H9 (cell line): Measurements from ENCODE around the gene MZF1. TPM values are rescaled to one million over a fixed set of nuclear protein-coding genes. Genes with fewer than 3 reads are reported as not detected.

Source experiments
- DNase-seq: peaks from one replicate; pipeline ENCODE4 v3.0.0-alpha.2; 2017
- H2AFZ ChIP-seq: one replicate; pipeline ENCODE4 v1.6.1; 2013; ENCODE audit warnings: mild to moderate bottlenecking, low read length, control low read depth, moderate library complexity
- H2AK5ac ChIP-seq: 2 replicates; pipeline ENCODE4 v1.6.1; 2013; ENCODE audit warnings: low read length, control low read depth, mixed read lengths; ENCODE audit not compliant: insufficient read length
- H2BK120ac ChIP-seq: one replicate; pipeline ENCODE4 v1.6.1; 2013; ENCODE audit warnings: low read depth, mild to moderate bottlenecking, low read length, control low read depth, inconsistent platforms; ENCODE audit not compliant: poor library complexity, severe bottlenecking
- H2BK12ac ChIP-seq: 2 replicates; pipeline ENCODE4 v1.6.1; 2013; ENCODE audit warnings: low read length, control low read depth, mixed read lengths, low read depth; ENCODE audit not compliant: insufficient read length
- H2BK15ac ChIP-seq: 2 replicates; pipeline ENCODE4 v1.6.1; 2013; ENCODE audit warnings: low read depth, low read length, control low read depth
- H2BK20ac ChIP-seq: one replicate; pipeline ENCODE4 v1.6.1; 2013; ENCODE audit warnings: low read depth, mild to moderate bottlenecking, low read length, control low read depth, inconsistent platforms; ENCODE audit not compliant: poor library complexity, severe bottlenecking
- H2BK5ac ChIP-seq: 2 replicates; pipeline ENCODE4 v1.6.1; 2013; ENCODE audit warnings: low read length, control low read depth, mixed read lengths; ENCODE audit not compliant: insufficient read length
- H3K14ac ChIP-seq: 2 replicates; pipeline ENCODE4 v1.6.1; 2013; ENCODE audit warnings: low read length, control low read depth; ENCODE audit not compliant: insufficient read depth
- H3K18ac ChIP-seq: 2 replicates; pipeline ENCODE4 v1.6.1; 2013; ENCODE audit warnings: low read depth, mild to moderate bottlenecking, mixed read lengths, low read length, control low read depth; ENCODE audit not compliant: insufficient read length
- H3K23ac ChIP-seq: 2 replicates; pipeline ENCODE4 v1.6.1; 2013; ENCODE audit warnings: low read length, control low read depth, mixed read lengths, low read depth; ENCODE audit not compliant: insufficient read length
- H3K23me2 ChIP-seq: 2 replicates; pipeline ENCODE4 v1.6.1; 2013; ENCODE audit warnings: low read depth, mild to moderate bottlenecking, mixed read lengths, low read length, control low read depth; ENCODE audit not compliant: insufficient read length, poor library complexity, severe bottlenecking
- H3K27ac ChIP-seq: 2 replicates; pipeline ENCODE4 v1.5.1; 2013; ENCODE audit warnings: low read length, control low read depth, mixed read lengths, low read depth; ENCODE audit not compliant: insufficient read length
- H3K27me3 ChIP-seq: 2 replicates; pipeline ENCODE4 v1.6.1; 2013; ENCODE audit warnings: low read length, control low read depth, inconsistent platforms; ENCODE audit not compliant: insufficient read depth
- H3K4ac ChIP-seq: 2 replicates; pipeline ENCODE4 v1.6.1; 2013; ENCODE audit warnings: low read depth, mild to moderate bottlenecking, control low read depth, inconsistent platforms, low read length, moderate library complexity
- H3K4me1 ChIP-seq: 2 replicates; pipeline ENCODE4 v1.6.1; 2013; ENCODE audit warnings: low read length, control low read depth, inconsistent platforms; ENCODE audit not compliant: insufficient read depth
- H3K4me2 ChIP-seq: 2 replicates; pipeline ENCODE4 v1.6.1; 2013; ENCODE audit warnings: low read length, control low read depth, mixed read lengths; ENCODE audit not compliant: insufficient read length, insufficient read depth
- H3K56ac ChIP-seq: 2 replicates; pipeline ENCODE4 v1.6.1; 2013; ENCODE audit warnings: low read depth, mild to moderate bottlenecking, mixed read lengths, low read length, control low read depth; ENCODE audit not compliant: insufficient read length
- H3K79me1 ChIP-seq: 2 replicates; pipeline ENCODE4 v1.6.1; 2013; ENCODE audit warnings: low read depth, mild to moderate bottlenecking, moderate library complexity, low read length, control low read depth, inconsistent platforms; ENCODE audit not compliant: insufficient read depth, poor library complexity, severe bottlenecking
- H3K79me2 ChIP-seq: 2 replicates; pipeline ENCODE4 v1.6.1; 2013; ENCODE audit warnings: low read length, control low read depth, inconsistent platforms; ENCODE audit not compliant: insufficient read depth
- H3K9ac ChIP-seq: 2 replicates; pipeline ENCODE4 v1.6.1; 2013; ENCODE audit warnings: low read length, control low read depth, mixed read lengths; ENCODE audit not compliant: insufficient read length; ENCODE audit errors: extremely low read depth
- H3K9me3 ChIP-seq: one replicate; pipeline ENCODE4 v1.6.1; 2013; ENCODE audit warnings: low read depth, low read length, inconsistent platforms; ENCODE audit not compliant: control insufficient read depth
- H3T11ph ChIP-seq: one replicate; pipeline ENCODE4 v1.6.1; 2013; ENCODE audit warnings: mild to moderate bottlenecking, low read length, control low read depth, inconsistent platforms
- H4K20me1 ChIP-seq: one replicate; pipeline ENCODE4 v1.6.1; 2013; ENCODE audit not compliant: control insufficient read depth, insufficient read length, insufficient read depth
- H4K5ac ChIP-seq: 2 replicates; pipeline ENCODE4 v1.6.1; 2013; ENCODE audit warnings: low read depth, mild to moderate bottlenecking, mixed read lengths, low read length, control low read depth; ENCODE audit not compliant: insufficient read length
- H4K8ac ChIP-seq: replicated peaks from 2 replicates; pipeline ENCODE4 v1.6.1; 2013; ENCODE audit warnings: low read length, control low read depth, mixed read lengths, low read depth; ENCODE audit not compliant: insufficient read length
- H4K91ac ChIP-seq: 2 replicates; pipeline ENCODE4 v1.6.1; 2013; ENCODE audit warnings: low read depth, mild to moderate bottlenecking, moderate library complexity, mixed read lengths, low read length, control low read depth; ENCODE audit not compliant: insufficient read length
- H3K27ac Mint-ChIP-seq, 3 experiments: 2 replicates in 2 of 3; 3 replicates in 1 of 3; pipeline ENCODE4 v1.8.0; 2020 to 2021; ENCODE audit warnings: mixed read lengths in 3 of 3, mild to moderate bottlenecking in 1 of 3, moderate library complexity in 1 of 3
- H3K27me3 Mint-ChIP-seq: 2 replicates; pipeline ENCODE4 v1.8.0; 2021; ENCODE audit warnings: low read depth, mild to moderate bottlenecking, moderate library complexity, mixed read lengths
- H3K36me3 Mint-ChIP-seq, 3 experiments: 2 replicates in 2 of 3; 3 replicates in 1 of 3; pipeline ENCODE4 v1.8.0; 2020 to 2021; ENCODE audit warnings: low read depth in 3 of 3, mixed read lengths in 3 of 3; ENCODE audit not compliant: insufficient read depth in 1 of 3
- H3K4me1 Mint-ChIP-seq, 2 experiments: 2 replicates each; pipeline ENCODE4 v1.8.0; 2020; ENCODE audit warnings: mixed read lengths in 2 of 2
- H3K4me3 Mint-ChIP-seq, 2 experiments: 2 replicates in 1 of 2; 3 replicates in 1 of 2; pipeline ENCODE4 v1.8.0; 2020 to 2021; ENCODE audit warnings: mild to moderate bottlenecking in 2 of 2, mixed read lengths in 2 of 2, moderate library complexity in 1 of 2
- H3K9me3 Mint-ChIP-seq, 2 experiments: 2 replicates in 1 of 2; 3 replicates in 1 of 2; pipeline ENCODE4 v1.8.0; 2020; ENCODE audit warnings: mild to moderate bottlenecking in 2 of 2, mixed read lengths in 2 of 2, moderate library complexity in 1 of 2
- WGBS: extraction: QIAGEN DNeasy Blood & Tissue Kit; methylation state at CpG from one replicate; pipeline ENCODE4 v1.1.7; 2013; ENCODE audit warnings: missing lambda C conversion rate, low lambda C conversion rate, mixed read lengths; ENCODE audit not compliant: insufficient read length; ENCODE audit errors: extremely low coverage; 5-methylcytosine and 5-hydroxymethylcytosine counted together
- total RNA-seq: library from RNA; stranded (reverse); gene quantifications from 2 replicates; pipeline ENCODE4 v1.2.1, GENCODE V29; 2021
- TF ChIP-seq, protein P1 (sequence below): fragments of 200-600 bp; sonication (generic); conservative IDR thresholded peaks from 3 replicates; pipeline ENCODE4 v1.8.0; 2021; ENCODE audit warnings: antibody characterized with exemption, mild to moderate bottlenecking

MZF1 gene
- total RNA-seq, 1 experiment from 2014 or later, result 23.6 TPM

- Mint-ChIP-seq H3K27ac (no peak overlapping the region), H3K36me3 (peaks cover 6 to 25% (median 11%) of the 10 kb centered on the region in 3 experiments; a peak in 6 of 7 replicates), H3K9me3 (no peaks in the 10 kb centered on the region; a peak in 1 of 5 replicates), H3K4me3 (no peak overlapping the region), H3K4me1 (peaks cover 2 to 14% of the 10 kb centered on the region in 2 experiments; a peak in 3 of 4 replicates), H3K27me3 (no peaks in the 10 kb centered on the region; the same call in 1 of the 2 replicates)
- no peak overlapping the region for H3K9ac ChIP-seq
- no peak overlapping the region for H2BK20ac ChIP-seq
- no peak overlapping the region for H2BK12ac ChIP-seq
- H3K23ac ChIP-seq, result no peak overlapping the region
- no peak overlapping the region for H4K5ac ChIP-seq
- no peak overlapping the region for H2BK120ac ChIP-seq
- H3K18ac ChIP-seq, result no peak overlapping the region
- no peak overlapping the region for H3T11ph ChIP-seq
- no peak overlapping the region; the same call in 1 of the 2 replicates for H3K14ac ChIP-seq
- no peak overlapping the region for H2AK5ac ChIP-seq
- peaks cover 5% of the 10 kb centered on the region; the same call in 1 of the 2 replicates for H3K79me2 ChIP-seq
- no peak overlapping the region for H2BK15ac ChIP-seq
- no peak overlapping the region for H2AFZ ChIP-seq
- no peak overlapping the region for H3K4ac ChIP-seq
- no peak overlapping the region for H3K27ac ChIP-seq
- TF ChIP-seq, protein P1, sequence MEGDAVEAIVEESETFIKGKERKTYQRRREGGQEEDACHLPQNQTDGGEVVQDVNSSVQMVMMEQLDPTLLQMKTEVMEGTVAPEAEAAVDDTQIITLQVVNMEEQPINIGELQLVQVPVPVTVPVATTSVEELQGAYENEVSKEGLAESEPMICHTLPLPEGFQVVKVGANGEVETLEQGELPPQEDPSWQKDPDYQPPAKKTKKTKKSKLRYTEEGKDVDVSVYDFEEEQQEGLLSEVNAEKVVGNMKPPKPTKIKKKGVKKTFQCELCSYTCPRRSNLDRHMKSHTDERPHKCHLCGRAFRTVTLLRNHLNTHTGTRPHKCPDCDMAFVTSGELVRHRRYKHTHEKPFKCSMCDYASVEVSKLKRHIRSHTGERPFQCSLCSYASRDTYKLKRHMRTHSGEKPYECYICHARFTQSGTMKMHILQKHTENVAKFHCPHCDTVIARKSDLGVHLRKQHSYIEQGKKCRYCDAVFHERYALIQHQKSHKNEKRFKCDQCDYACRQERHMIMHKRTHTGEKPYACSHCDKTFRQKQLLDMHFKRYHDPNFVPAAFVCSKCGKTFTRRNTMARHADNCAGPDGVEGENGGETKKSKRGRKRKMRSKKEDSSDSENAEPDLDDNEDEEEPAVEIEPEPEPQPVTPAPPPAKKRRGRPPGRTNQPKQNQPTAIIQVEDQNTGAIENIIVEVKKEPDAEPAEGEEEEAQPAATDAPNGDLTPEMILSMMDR, result no peak
- H3K4me1 ChIP-seq, result no peaks in the 10 kb centered on the region
- H4K8ac ChIP-seq, result no peak overlapping the region
- no peaks in the 10 kb centered on the region for H3K79me1 ChIP-seq
- H2BK5ac ChIP-seq, result no peak overlapping the region
- no peaks in the 10 kb centered on the region for H3K27me3 ChIP-seq
- H4K20me1 ChIP-seq, result no peaks in the 10 kb centered on the region
- no peak overlapping the region for H3K4me2 ChIP-seq
- H3K9me3 ChIP-seq, result no peaks in the 10 kb centered on the region
- no CpG with 5 or more reads among the region's 107 CpGs for WGBS
- H3K23me2 ChIP-seq, result peaks cover 4% of the 10 kb centered on the region
- no peak overlapping the region for H4K91ac ChIP-seq
- DNase-seq, result peak; percentile 44
- H3K56ac ChIP-seq, result no peak overlapping the region
These were observed 10.8 kb downstream of the MZF1 start for GRCh38 chr19:58562122-58563033.
